ENCODE results near the gene ROPN1L.

- TF ChIP-seq, protein P1, sequence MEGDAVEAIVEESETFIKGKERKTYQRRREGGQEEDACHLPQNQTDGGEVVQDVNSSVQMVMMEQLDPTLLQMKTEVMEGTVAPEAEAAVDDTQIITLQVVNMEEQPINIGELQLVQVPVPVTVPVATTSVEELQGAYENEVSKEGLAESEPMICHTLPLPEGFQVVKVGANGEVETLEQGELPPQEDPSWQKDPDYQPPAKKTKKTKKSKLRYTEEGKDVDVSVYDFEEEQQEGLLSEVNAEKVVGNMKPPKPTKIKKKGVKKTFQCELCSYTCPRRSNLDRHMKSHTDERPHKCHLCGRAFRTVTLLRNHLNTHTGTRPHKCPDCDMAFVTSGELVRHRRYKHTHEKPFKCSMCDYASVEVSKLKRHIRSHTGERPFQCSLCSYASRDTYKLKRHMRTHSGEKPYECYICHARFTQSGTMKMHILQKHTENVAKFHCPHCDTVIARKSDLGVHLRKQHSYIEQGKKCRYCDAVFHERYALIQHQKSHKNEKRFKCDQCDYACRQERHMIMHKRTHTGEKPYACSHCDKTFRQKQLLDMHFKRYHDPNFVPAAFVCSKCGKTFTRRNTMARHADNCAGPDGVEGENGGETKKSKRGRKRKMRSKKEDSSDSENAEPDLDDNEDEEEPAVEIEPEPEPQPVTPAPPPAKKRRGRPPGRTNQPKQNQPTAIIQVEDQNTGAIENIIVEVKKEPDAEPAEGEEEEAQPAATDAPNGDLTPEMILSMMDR (IDR thresholded peaks at IDR 0.05), result no peak
- TF ChIP-seq POLR2A (IDR thresholded peaks at IDR 0.05), result no peak
These were observed 13.1 kb downstream of the ROPN1L start for GRCh38 chr5:10454591-10455276.
